MM.1S (cell line): ENCODE results near the gene TAS2R38.

Experiments used
- DNase-seq: peaks from one replicate; pipeline ENCODE4 v3.0.0-alpha.2; 2015
- H2AFZ ChIP-seq: fragments of 300-600 bp; sonication (generic); 2 replicates; pipeline ENCODE4 v1.6.0; 2016; ENCODE audit warnings: antibody characterized with exemption, low read length
- H3F3A ChIP-seq: fragments of 300-600 bp; sonication (generic); 2 replicates; pipeline ENCODE4 v1.6.1; 2016; ENCODE audit warnings: mild to moderate bottlenecking, antibody characterized with exemption, low read length, moderate library complexity, mixed read lengths; ENCODE audit not compliant: insufficient read depth
- H3K27ac ChIP-seq: fragments of 300-600 bp; sonication (generic); 2 replicates; pipeline ENCODE4 v1.5.1; 2016; ENCODE audit warnings: mild to moderate bottlenecking, low read length
- H3K27me3 ChIP-seq: fragments of 300-600 bp; sonication (generic); replicated peaks from 2 replicates; pipeline ENCODE4 v1.6.0; 2016; ENCODE audit warnings: low read length; ENCODE audit not compliant: insufficient read depth
- H3K36me3 ChIP-seq: fragments of 300-600 bp; sonication (generic); replicated peaks from 2 replicates; pipeline ENCODE4 v1.6.1; 2016; ENCODE audit warnings: mild to moderate bottlenecking, low read length, mixed read lengths; ENCODE audit not compliant: insufficient read depth
- H3K4me1 ChIP-seq: fragments of 300-600 bp; sonication (generic); 2 replicates; pipeline ENCODE4 v1.6.1; 2016; ENCODE audit warnings: low read length, mixed read lengths
- H3K4me2 ChIP-seq: fragments of 300-600 bp; sonication (generic); 2 replicates; pipeline ENCODE4 v1.6.0; 2016; ENCODE audit warnings: low read depth, low read length
- H3K4me3 ChIP-seq: fragments of 300-600 bp; sonication (generic); 2 replicates; pipeline ENCODE4 v1.5.1; 2016; ENCODE audit warnings: low read length, mixed read lengths
- H3K79me2 ChIP-seq: fragments of 300-600 bp; sonication (generic); 2 replicates; pipeline ENCODE4 v1.6.1; 2016; ENCODE audit warnings: mixed run types, low read length, mixed read lengths
- H3K9ac ChIP-seq: fragments of 300-600 bp; sonication (generic); 2 replicates; pipeline ENCODE4 v1.6.1; 2016; ENCODE audit warnings: low read length, mixed read lengths
- H3K9me2 ChIP-seq: fragments of 300-600 bp; sonication (generic); replicated peaks from 2 replicates; pipeline ENCODE4 v1.6.1; 2016; ENCODE audit warnings: mild to moderate bottlenecking, low read length, mixed read lengths; ENCODE audit not compliant: insufficient read depth
- H3K9me3 ChIP-seq: fragments of 300-600 bp; sonication (generic); replicated peaks from 2 replicates; pipeline ENCODE4 v1.6.1; 2016; ENCODE audit warnings: mild to moderate bottlenecking, low read length, mixed read lengths; ENCODE audit not compliant: insufficient read depth
- H4K20me1 ChIP-seq: fragments of 300-600 bp; sonication (generic); 2 replicates; pipeline ENCODE4 v1.6.1; 2016; ENCODE audit warnings: mild to moderate bottlenecking, low read length, moderate library complexity, mixed read lengths; ENCODE audit not compliant: insufficient read depth
- EZH2 ChIP-seq: fragments of 300-600 bp; sonication (generic); optimal IDR thresholded peaks from 2 replicates; pipeline ENCODE3; 2017; ENCODE audit warnings: low read depth, mild to moderate bottlenecking, antibody characterized with exemption, low read length, mixed read lengths
- EZH2phosphoT487 ChIP-seq: fragments of 300-600 bp; sonication (generic); IDR thresholded peaks from 2 replicates; pipeline ENCODE4 v1.6.1; 2018; ENCODE audit warnings: antibody characterized with exemption, low read length
- TF ChIP-seq, protein P1 (sequence below): fragments of 300-600 bp; sonication (generic); IDR thresholded peaks from 2 replicates; pipeline ENCODE4 v1.5.1; 2016; ENCODE audit warnings: antibody characterized with exemption, low read length, mixed read lengths

The TAS2R38 gene

DNA sequence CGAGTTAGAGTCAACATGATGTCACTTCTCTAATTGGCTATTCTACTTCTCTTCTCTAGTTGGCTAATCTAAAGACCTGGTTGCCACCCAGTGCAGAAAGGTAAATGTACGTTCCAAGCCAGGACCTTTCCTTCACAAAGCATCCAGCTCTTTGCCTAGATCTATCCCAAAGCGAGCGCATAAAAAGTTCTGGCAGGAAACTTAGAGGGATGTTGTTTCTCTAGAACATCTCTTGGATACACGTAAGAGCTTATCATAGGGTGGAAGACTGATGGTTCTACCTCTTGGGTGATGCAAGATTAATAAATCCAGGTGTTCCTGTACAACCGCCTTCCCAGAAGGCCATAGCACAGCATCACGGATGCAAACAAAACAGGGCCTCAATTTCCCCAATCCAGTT lies at the start of gene TAS2R38:
Gene TAS2R38 (minus strand): TSS at position 101 of the 400 bp plus-strand sequence. CDS start 84 bp downstream, at position 17.
- Histone ChIP-seq H2AFZ (no peak within 1 kb of the TSS), H3K4me3 (no peak within 1 kb of the TSS), H3K4me2 (no peak within 1 kb of the TSS), H3F3A (peaks cover 16% of the 10 kb centered on the region), H3K79me2 (no peaks in the 10 kb centered on the region), H3K27ac (no peak within 1 kb of the TSS), H3K36me3 (no peaks in the 10 kb centered on the region), H3K9ac (no peak within 1 kb of the TSS), H3K9me3 (no peaks in the 10 kb centered on the region), H3K4me1 (peaks cover 13% of the 10 kb centered on the region), H3K27me3 (no peaks in the 10 kb centered on the region), H4K20me1 (no peaks in the 10 kb centered on the region), H3K9me2 (no peaks in the 10 kb centered on the region)
- no peak for DNase-seq
- TF ChIP-seq EZH2 (no peak), EZH2phosphoT487 (no peak)
- TF ChIP-seq, protein P1, sequence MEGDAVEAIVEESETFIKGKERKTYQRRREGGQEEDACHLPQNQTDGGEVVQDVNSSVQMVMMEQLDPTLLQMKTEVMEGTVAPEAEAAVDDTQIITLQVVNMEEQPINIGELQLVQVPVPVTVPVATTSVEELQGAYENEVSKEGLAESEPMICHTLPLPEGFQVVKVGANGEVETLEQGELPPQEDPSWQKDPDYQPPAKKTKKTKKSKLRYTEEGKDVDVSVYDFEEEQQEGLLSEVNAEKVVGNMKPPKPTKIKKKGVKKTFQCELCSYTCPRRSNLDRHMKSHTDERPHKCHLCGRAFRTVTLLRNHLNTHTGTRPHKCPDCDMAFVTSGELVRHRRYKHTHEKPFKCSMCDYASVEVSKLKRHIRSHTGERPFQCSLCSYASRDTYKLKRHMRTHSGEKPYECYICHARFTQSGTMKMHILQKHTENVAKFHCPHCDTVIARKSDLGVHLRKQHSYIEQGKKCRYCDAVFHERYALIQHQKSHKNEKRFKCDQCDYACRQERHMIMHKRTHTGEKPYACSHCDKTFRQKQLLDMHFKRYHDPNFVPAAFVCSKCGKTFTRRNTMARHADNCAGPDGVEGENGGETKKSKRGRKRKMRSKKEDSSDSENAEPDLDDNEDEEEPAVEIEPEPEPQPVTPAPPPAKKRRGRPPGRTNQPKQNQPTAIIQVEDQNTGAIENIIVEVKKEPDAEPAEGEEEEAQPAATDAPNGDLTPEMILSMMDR = no peak

DNA sequence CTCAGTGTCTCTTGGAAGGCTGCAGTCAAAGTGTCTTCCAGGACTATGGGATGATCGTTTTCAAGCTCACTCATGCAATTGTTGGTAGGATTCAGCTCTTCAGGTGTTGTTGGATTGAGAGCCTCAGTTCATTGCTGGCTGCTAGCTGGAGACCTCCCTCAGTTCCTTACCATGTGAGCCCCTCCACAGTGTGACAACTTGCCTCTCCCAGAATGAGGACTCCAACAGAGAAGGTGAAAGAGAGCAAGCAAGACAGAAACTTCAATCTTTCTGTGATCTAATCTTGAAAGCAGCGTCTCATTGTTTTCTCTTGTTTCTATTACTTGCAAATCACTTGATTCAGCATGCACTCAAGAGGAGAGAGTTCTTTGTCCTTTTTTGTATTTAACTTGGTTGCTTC lies 44.6 kb upstream of the TAS2R38 start:
- Histone ChIP-seq H3K79me2 (no peaks in the 10 kb centered on the region), H2AFZ (no peak overlapping the region), H3K27me3 (no peaks in the 10 kb centered on the region), H3K4me1 (no peaks in the 10 kb centered on the region), H3K36me3 (no peaks in the 10 kb centered on the region), H3K9me3 (no peaks in the 10 kb centered on the region), H3K4me2 (no peak overlapping the region), H3K4me3 (no peak overlapping the region), H3K27ac (no peak overlapping the region), H3F3A (no peaks in the 10 kb centered on the region), H4K20me1 (no peaks in the 10 kb centered on the region), H3K9ac (no peak overlapping the region), H3K9me2 (no peaks in the 10 kb centered on the region)
- DNase-seq = no peak
- TF ChIP-seq, protein P1 = no peak
- TF ChIP-seq EZH2phosphoT487 = no peak
- no peak for TF ChIP-seq EZH2

DNA sequence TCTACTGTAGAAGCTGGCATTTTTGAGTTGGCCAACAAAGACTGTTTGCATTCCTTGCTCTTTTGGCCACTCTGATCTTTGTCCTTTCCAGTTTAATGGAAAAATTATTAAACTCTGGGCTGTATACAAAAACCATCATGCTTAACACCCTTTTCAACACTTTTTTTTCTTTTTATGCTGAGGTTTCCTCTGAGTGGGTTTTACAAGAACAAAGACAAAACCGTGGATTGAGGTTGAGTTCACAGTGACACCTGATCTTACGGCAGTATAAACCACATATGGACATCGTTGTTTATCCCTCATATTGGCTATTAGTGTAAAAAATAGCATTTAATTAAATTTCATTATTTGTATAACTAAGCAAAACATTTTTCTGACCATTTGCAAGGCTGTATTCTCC lies 43.9 kb upstream of the TAS2R38 start:
- TF ChIP-seq, protein P1 = no peak
- Histone ChIP-seq H3K36me3 (no peaks in the 10 kb centered on the region), H4K20me1 (no peaks in the 10 kb centered on the region), H2AFZ (no peak overlapping the region), H3K9me3 (no peaks in the 10 kb centered on the region), H3K9me2 (no peaks in the 10 kb centered on the region), H3F3A (no peaks in the 10 kb centered on the region), H3K27ac (no peak overlapping the region), H3K27me3 (no peaks in the 10 kb centered on the region), H3K9ac (no peak overlapping the region), H3K4me3 (no peak overlapping the region), H3K4me2 (no peak overlapping the region), H3K79me2 (no peaks in the 10 kb centered on the region), H3K4me1 (no peaks in the 10 kb centered on the region)
- no peak for DNase-seq
